Stimulated activated CD4-positive, alpha-beta T cell treated with anti-CD3 and anti-CD28 coated beads, Interleukin-2, amount 100 ng/mL, for 48 hours (primary cell): Measurements from ENCODE around the gene FBXL7.

Experiments used
- DNase-seq, 2 donors: peaks; one replicate each; pipeline ENCODE4 v3.0.0-alpha.2; 2020

The FBXL7 gene

GRCh38 chr5:15547261-15547839, 47.4 kb downstream of the FBXL7 start:
- DNase-seq, result no peak

- no peak for DNase-seq
Observed at GRCh38 chr5:15549961-15550360, 50.0 kb downstream of the FBXL7 start.

GRCh38 chr5:15550502-15551112, 50.6 kb downstream of the FBXL7 start:
- no peak for DNase-seq

GRCh38 chr5:15551113-15551504, 51.1 kb downstream of the FBXL7 start:
- no peak for DNase-seq

GRCh38 chr5:15554542-15554941, 54.6 kb downstream of the FBXL7 start:
- no peak for DNase-seq

GRCh38 chr5:15555176-15555575, 55.2 kb downstream of the FBXL7 start:
- no peak for DNase-seq

- no peak for DNase-seq
Observed at GRCh38 chr5:15558240-15558639, 58.3 kb downstream of the FBXL7 start.

- DNase-seq, result no peak
Observed at GRCh38 chr5:15558681-15559080, 58.7 kb downstream of the FBXL7 start.

GRCh38 chr5:15560421-15560820, 60.4 kb downstream of the FBXL7 start:
- DNase-seq, result no peak

GRCh38 chr5:15564523-15564922, 64.5 kb downstream of the FBXL7 start:
- no peak for DNase-seq

- DNase-seq, result no peak
Observed at GRCh38 chr5:15564957-15565356, 65.0 kb downstream of the FBXL7 start.

- no peak for DNase-seq
Observed at GRCh38 chr5:15566306-15566705, 66.3 kb downstream of the FBXL7 start.

GRCh38 chr5:15566789-15567188, 66.8 kb downstream of the FBXL7 start:
- DNase-seq, result no peak

GRCh38 chr5:15570491-15570890, 70.5 kb downstream of the FBXL7 start:
- no peak for DNase-seq

- no peak for DNase-seq
Observed at GRCh38 chr5:15571081-15571480, 71.1 kb downstream of the FBXL7 start.

GRCh38 chr5:15571618-15572017, 71.6 kb downstream of the FBXL7 start:
- DNase-seq, result no peak

GRCh38 chr5:15573590-15573989, 73.6 kb downstream of the FBXL7 start:
- DNase-seq, result no peak

GRCh38 chr5:15574128-15574527, 74.1 kb downstream of the FBXL7 start:
- DNase-seq, result no peak

- no peak for DNase-seq
Observed at GRCh38 chr5:15574806-15575325, 74.9 kb downstream of the FBXL7 start.

- DNase-seq, result no peak
Observed at GRCh38 chr5:15575666-15576065, 75.7 kb downstream of the FBXL7 start.

- no peak for DNase-seq
Observed at GRCh38 chr5:15577132-15577531, 77.2 kb downstream of the FBXL7 start.

- DNase-seq, result no peak
Observed at GRCh38 chr5:15577831-15578230, 77.9 kb downstream of the FBXL7 start.

- no peak for DNase-seq
Observed at GRCh38 chr5:15579193-15579990, 79.4 kb downstream of the FBXL7 start.

- no peak for DNase-seq
Observed at GRCh38 chr5:15584528-15584927, 84.5 kb downstream of the FBXL7 start.
